ENCODE results near the gene LRRC56. TPM values are rescaled to one million over a fixed set of nuclear protein-coding genes. Genes with fewer than 3 reads are reported as not detected.

Gene LRRC56
- total RNA-seq, 2 donors from 2014 or later = 1.9 to 9.1 TPM

GRCh38 chr11:528166-528814 is 9.0 kb upstream of the LRRC56 start:
- Histone ChIP-seq H3K36me3 (peaks cover 4 to 15% of the 10 kb centered on the region in 2 donors), H3K4me1 (replicated peaks) (no peaks in the 10 kb centered on the region), H3K9me3 (no peaks in the 10 kb centered on the region), H3K27ac (no peak overlapping the region), H3K27me3 (replicated peaks; ENCODE audit: insufficient read depth) (no peaks in the 10 kb centered on the region), H3K4me3 (no peak overlapping the region)
- no peak for DNase-seq (ENCODE audit: low spot score)
- intact Hi-C loops (cut with DNase I) = no loop called here
- 73% methylated on average over 21 of the region's 30 CpGs for WGBS
- TF ChIP-seq POLR2AphosphoS5 (IDR thresholded peaks at IDR 0.05) = no peak
- TF ChIP-seq POLR2A (IDR thresholded peaks at IDR 0.05) = no peak
- no peak for TF ChIP-seq CTCF (IDR thresholded peaks at IDR 0.05)

GRCh38 chr11:528815-529727 is 8.3 kb upstream of the LRRC56 start:
- intact Hi-C loops (cut with DNase I) = no loop called here
- TF ChIP-seq POLR2AphosphoS5 (IDR thresholded peaks at IDR 0.05) = no peak
- TF ChIP-seq POLR2A (IDR thresholded peaks at IDR 0.05) = no peak
- Histone ChIP-seq H3K27me3 (replicated peaks; ENCODE audit: insufficient read depth) (no peaks in the 10 kb centered on the region), H3K4me3 (no peak overlapping the region), H3K4me1 (replicated peaks) (peaks cover 6% of the 10 kb centered on the region), H3K36me3 (peaks cover 4 to 18% of the 10 kb centered on the region in 2 donors), H3K27ac (no peak overlapping the region), H3K9me3 (no peaks in the 10 kb centered on the region)
- WGBS = 74% methylated on average over 26 of the region's 29 CpGs
- DNase-seq (ENCODE audit: low spot score) = no peak

- Histone ChIP-seq H3K4me3 (no peak overlapping the region), H3K36me3 (peaks cover 4 to 18% of the 10 kb centered on the region in 2 donors), H3K9me3 (no peaks in the 10 kb centered on the region), H3K27me3 (replicated peaks; ENCODE audit: insufficient read depth) (no peaks in the 10 kb centered on the region), H3K4me1 (replicated peaks) (peaks cover 9% of the 10 kb centered on the region), H3K27ac (no peak overlapping the region)
- no peak for TF ChIP-seq POLR2AphosphoS5 (IDR thresholded peaks at IDR 0.05)
- no peak for TF ChIP-seq POLR2A (IDR thresholded peaks at IDR 0.05)
- TF ChIP-seq CTCF (IDR thresholded peaks at IDR 0.05) = no peak
- WGBS = 70% methylated on average over 13 of the region's 18 CpGs
- intact Hi-C loops (cut with DNase I) = no loop called here
- no peak for DNase-seq (ENCODE audit: low spot score)
Observed at GRCh38 chr11:529728-530411, 7.5 kb upstream of the LRRC56 start.

GRCh38 chr11:530960-531831 is 6.1 kb upstream of the LRRC56 start:
- Histone ChIP-seq H3K36me3 (peaks cover 4 to 18% of the 10 kb centered on the region in 2 donors), H3K9me3 (no peaks in the 10 kb centered on the region), H3K27me3 (replicated peaks; ENCODE audit: insufficient read depth) (no peaks in the 10 kb centered on the region), H3K27ac (no peak overlapping the region), H3K4me3 (no peak overlapping the region), H3K4me1 (replicated peaks) (peaks cover 9% of the 10 kb centered on the region)
- intact Hi-C loops (cut with DNase I) = no loop called here
- DNase-seq (ENCODE audit: low spot score) = no peak
- 80% methylated on average over 28 of the region's 28 CpGs for WGBS
- TF ChIP-seq POLR2A (IDR thresholded peaks at IDR 0.05) (no peak), POLR2AphosphoS5 (IDR thresholded peaks at IDR 0.05) (no peak), CTCF (IDR thresholded peaks at IDR 0.05) (no peak)
